Breast epithelium (tissue), 3 donors: Measurements from ENCODE around the gene CACNB2.

Source experiments
- POLR2A ChIP-seq: fragments of 450-650 bp; IDR thresholded peaks from one replicate; pipeline ENCODE4 v1.6.1; 2016; ENCODE audit warnings: antibody characterized with exemption, mild to moderate bottlenecking, moderate library complexity
- POLR2AphosphoS5 ChIP-seq, 3 donors: sonication (generic); formaldehyde crosslinking; IDR thresholded peaks; one replicate each; pipeline ENCODE4 v1.6.1; 2017; ENCODE audit warnings: antibody characterized with exemption in 3 of 3
- TF ChIP-seq, protein P1 (sequence below), 3 donors: fragments of 450-650 bp; IDR thresholded peaks; one replicate each; pipeline ENCODE4 v1.5.1; 2016 to 2017; ENCODE audit warnings: antibody characterized with exemption in 3 of 3, mild to moderate bottlenecking in 3 of 3, moderate library complexity in 3 of 3

- TF ChIP-seq POLR2A, result no peak
- TF ChIP-seq, protein P1, sequence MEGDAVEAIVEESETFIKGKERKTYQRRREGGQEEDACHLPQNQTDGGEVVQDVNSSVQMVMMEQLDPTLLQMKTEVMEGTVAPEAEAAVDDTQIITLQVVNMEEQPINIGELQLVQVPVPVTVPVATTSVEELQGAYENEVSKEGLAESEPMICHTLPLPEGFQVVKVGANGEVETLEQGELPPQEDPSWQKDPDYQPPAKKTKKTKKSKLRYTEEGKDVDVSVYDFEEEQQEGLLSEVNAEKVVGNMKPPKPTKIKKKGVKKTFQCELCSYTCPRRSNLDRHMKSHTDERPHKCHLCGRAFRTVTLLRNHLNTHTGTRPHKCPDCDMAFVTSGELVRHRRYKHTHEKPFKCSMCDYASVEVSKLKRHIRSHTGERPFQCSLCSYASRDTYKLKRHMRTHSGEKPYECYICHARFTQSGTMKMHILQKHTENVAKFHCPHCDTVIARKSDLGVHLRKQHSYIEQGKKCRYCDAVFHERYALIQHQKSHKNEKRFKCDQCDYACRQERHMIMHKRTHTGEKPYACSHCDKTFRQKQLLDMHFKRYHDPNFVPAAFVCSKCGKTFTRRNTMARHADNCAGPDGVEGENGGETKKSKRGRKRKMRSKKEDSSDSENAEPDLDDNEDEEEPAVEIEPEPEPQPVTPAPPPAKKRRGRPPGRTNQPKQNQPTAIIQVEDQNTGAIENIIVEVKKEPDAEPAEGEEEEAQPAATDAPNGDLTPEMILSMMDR (IDR thresholded peaks at IDR 0.05), result no peak
- no peak for TF ChIP-seq POLR2AphosphoS5 (IDR thresholded peaks at IDR 0.05)
These were observed 264.3 kb downstream of the CACNB2 start for GRCh38 chr10:18404530-18404929.
